ENCODE measurements around the gene FAM120B.

FAM120B gene

DNA sequence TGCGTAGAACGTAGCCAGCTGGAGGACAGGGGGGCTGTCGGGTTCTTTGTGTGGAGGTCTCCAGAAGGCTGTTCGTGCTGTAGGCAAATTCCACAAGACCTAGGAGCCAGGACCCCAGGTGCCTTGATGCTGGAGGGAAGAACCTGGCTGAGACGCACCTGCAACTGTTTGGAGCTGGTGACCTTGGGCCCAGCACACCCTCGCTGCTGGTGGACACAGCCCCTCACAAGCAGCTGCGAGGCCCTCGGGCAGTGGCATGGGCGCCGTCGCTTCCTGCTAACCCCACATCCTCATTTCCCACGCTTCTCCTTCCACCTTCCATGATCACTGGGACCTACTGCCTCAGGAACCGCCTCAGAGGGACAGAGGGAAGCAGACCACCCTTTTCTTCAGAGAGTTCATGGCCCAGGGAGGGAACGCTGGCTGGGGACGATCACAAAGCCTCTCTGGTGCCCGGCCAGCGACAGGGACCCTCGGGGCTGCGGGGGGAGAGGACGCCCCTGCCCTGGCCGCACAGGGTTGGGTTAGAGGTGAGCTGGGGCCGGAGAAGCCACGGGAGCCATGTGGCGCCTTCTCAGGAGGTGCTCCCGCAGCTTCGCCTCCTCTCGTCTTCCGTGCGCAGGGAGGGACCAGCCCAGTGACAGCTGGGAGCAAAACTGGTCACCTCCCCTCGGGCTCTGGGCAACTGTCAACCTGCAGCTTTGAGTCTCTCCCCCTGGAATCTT is 34.1 kb upstream of the FAM120B start:
- no peak overlapping the region for H3K27ac ChIP-seq (ENCODE audit: low read length)
- no peaks in the 10 kb centered on the region for H3K36me3 ChIP-seq (ENCODE audit: control insufficient read depth, insufficient read depth, low read length)
- WGBS (ENCODE audit: insufficient coverage, insufficient read length), result no CpG with 5 or more reads among the region's 30 CpGs
- DNase-seq (ENCODE audit: low read depth, low spot score), result no peak
- 0 out of 2 replicates have a peak, but pooled peaks cover 2% of the 10 kb centered on the region for H3K4me1 ChIP-seq (ENCODE audit: control insufficient read depth, insufficient read depth, low read length)
- H3K27me3 ChIP-seq (ENCODE audit: control insufficient read depth, insufficient read depth, low read length), result no peaks in the 10 kb centered on the region
- H3K9me3 ChIP-seq (ENCODE audit: control insufficient read depth, insufficient read depth, low read length), result no peaks in the 10 kb centered on the region
- H3K4me3 ChIP-seq (ENCODE audit: low read length), result no peak overlapping the region

- H3K27me3 ChIP-seq (ENCODE audit: control insufficient read depth, insufficient read depth, low read length), result no peaks in the 10 kb centered on the region
- 0 out of 2 replicates have a peak, but pooled peaks cover 2% of the 10 kb centered on the region for H3K4me1 ChIP-seq (ENCODE audit: control insufficient read depth, insufficient read depth, low read length)
- H3K36me3 ChIP-seq (ENCODE audit: control insufficient read depth, insufficient read depth, low read length), result no peaks in the 10 kb centered on the region
- no CpG with 5 or more reads among the region's 23 CpGs for WGBS (ENCODE audit: insufficient coverage, insufficient read length)
- H3K9me3 ChIP-seq (ENCODE audit: control insufficient read depth, insufficient read depth, low read length), result no peaks in the 10 kb centered on the region
- H3K4me3 ChIP-seq (ENCODE audit: low read length), result no peak overlapping the region
- DNase-seq (ENCODE audit: low read depth, low spot score), result no peak
- H3K27ac ChIP-seq (ENCODE audit: low read length), result no peak overlapping the region
These were observed 33.4 kb upstream of the FAM120B start for GRCh38 chr6:170273191-170273590.

DNA sequence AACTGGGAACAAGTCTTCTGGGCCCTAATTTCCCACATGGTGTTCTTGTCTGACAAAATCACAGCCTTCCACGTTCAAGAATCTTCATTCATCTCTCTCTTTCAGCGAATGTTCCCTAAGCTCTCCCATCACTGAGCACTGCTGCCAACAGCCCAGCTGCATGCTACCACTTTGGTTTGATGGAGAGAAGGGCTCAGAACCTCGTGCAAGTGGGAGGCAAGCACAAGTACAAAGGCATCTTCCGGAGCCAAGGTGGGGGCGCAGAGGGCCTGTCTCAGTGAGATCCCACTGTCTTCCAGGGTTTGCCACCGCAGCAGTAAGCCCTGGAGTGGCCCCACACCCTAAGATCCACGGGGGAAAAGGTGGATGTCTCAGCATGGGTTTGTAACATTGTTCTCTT is 32.9 kb upstream of the FAM120B start:
- H3K4me3 ChIP-seq (ENCODE audit: low read length), result no peak overlapping the region
- no peaks in the 10 kb centered on the region for H3K27me3 ChIP-seq (ENCODE audit: control insufficient read depth, insufficient read depth, low read length)
- H3K9me3 ChIP-seq (ENCODE audit: control insufficient read depth, insufficient read depth, low read length), result no peaks in the 10 kb centered on the region
- no peak overlapping the region for H3K27ac ChIP-seq (ENCODE audit: low read length)
- H3K36me3 ChIP-seq (ENCODE audit: control insufficient read depth, insufficient read depth, low read length), result no peaks in the 10 kb centered on the region
- H3K4me1 ChIP-seq (ENCODE audit: control insufficient read depth, insufficient read depth, low read length), result 0 out of 2 replicates have a peak, but pooled peaks cover 3% of the 10 kb centered on the region
- no peak for DNase-seq (ENCODE audit: low read depth, low spot score)
- WGBS (ENCODE audit: insufficient coverage, insufficient read length), result no CpG with 5 or more reads among the region's 7 CpGs

DNA sequence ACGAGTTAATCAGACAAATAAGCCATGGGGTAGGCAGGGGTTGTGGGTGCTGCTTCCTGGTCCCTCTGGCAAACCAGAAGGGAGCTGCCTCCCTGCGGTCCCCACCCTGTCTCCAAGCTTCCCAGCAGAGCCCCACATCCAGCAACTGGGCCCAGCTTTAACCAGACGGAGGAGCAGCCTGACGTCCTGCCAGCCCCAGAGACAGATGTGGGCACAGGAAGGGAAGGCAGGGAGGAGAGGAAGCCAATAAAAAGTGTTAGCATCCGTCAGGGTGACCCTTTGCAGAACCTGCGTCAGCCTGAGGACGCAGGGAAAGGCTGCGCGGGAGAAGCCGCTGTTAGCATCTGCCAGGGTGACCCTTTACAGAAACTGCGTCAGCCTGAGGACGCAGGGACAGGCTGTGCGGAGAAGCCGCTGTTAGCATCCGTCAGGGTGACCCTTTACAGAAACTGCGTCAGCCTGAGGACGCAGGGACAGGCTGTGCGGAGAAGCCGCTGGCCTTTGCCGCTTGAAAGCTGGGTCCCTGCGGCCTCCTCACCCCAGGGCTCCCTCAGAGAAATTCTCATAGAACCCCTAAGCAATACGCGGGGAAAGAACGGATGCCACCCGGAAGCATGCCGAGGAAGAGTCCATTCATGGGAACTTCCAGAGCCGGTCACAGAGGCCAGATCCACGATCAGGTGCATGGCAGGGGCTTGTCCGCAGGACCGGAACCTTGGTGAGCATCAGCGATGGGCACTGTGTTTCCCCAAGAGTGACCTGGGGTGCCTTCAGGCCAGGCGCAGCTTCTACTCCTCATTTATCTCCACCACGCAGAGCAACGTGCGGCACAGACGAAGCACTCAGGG is 31.6 kb upstream of the FAM120B start:
- WGBS (ENCODE audit: insufficient coverage, insufficient read length), result no CpG with 5 or more reads among the region's 36 CpGs
- Histone ChIP-seq H3K4me3 (ENCODE audit: low read length) (no peak overlapping the region), H3K27ac (ENCODE audit: low read length) (no peak overlapping the region), H3K4me1 (ENCODE audit: control insufficient read depth, insufficient read depth, low read length) (0 out of 2 replicates have a peak, but pooled peaks cover 1% of the 10 kb centered on the region), H3K27me3 (ENCODE audit: control insufficient read depth, insufficient read depth, low read length) (no peaks in the 10 kb centered on the region), H3K9me3 (ENCODE audit: control insufficient read depth, insufficient read depth, low read length) (no peaks in the 10 kb centered on the region), H3K36me3 (ENCODE audit: control insufficient read depth, insufficient read depth, low read length) (no peaks in the 10 kb centered on the region)
- no peak for DNase-seq (ENCODE audit: low read depth, low spot score)

DNA sequence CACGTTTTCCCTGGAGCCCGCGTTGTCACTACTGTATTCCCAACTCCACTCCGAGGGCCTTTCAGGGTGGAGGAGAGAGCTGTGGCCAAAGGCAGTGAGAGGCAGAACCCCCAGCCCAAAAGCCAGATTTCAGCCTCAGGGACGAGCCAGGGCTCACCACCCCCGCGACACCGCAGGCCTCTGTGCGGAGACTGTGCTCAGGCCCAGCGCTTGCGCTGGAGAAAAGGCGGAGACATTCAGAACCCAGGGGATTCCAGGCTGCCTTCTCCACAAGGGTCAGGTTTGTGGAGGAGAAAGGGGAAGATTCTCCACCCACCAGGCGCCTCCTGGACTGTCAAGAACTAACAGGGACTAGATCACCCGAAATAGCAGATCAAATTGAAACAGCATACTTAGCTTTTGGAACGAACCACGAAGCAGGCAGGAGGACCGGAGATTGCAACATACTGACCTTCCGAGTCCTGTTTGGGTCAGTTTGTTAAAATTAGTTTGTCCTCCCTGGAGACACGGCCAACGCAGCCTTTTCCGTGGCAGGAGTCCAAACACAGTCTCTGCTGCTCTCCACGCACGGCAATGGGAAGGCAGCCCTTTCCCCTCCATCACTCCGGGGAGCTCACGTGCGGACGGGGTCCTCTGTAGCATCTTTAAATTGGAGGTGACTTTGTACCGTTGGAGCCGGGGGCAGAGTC is 30.0 kb upstream of the FAM120B start:
- Histone ChIP-seq H3K36me3 (ENCODE audit: control insufficient read depth, insufficient read depth, low read length) (no peaks in the 10 kb centered on the region), H3K4me1 (ENCODE audit: control insufficient read depth, insufficient read depth, low read length) (0 out of 2 replicates have a peak, but pooled peaks cover 1% of the 10 kb centered on the region), H3K4me3 (ENCODE audit: low read length) (no peak overlapping the region), H3K27ac (ENCODE audit: low read length) (no peak overlapping the region), H3K27me3 (ENCODE audit: control insufficient read depth, insufficient read depth, low read length) (no peaks in the 10 kb centered on the region), H3K9me3 (ENCODE audit: control insufficient read depth, insufficient read depth, low read length) (no peaks in the 10 kb centered on the region)
- DNase-seq (ENCODE audit: low read depth, low spot score), result no peak
- no CpG with 5 or more reads among the region's 29 CpGs for WGBS (ENCODE audit: insufficient coverage, insufficient read length)

- H3K27me3 ChIP-seq (ENCODE audit: control insufficient read depth, insufficient read depth, low read length), result no peaks in the 10 kb centered on the region
- no peaks in the 10 kb centered on the region for H3K9me3 ChIP-seq (ENCODE audit: control insufficient read depth, insufficient read depth, low read length)
- H3K36me3 ChIP-seq (ENCODE audit: control insufficient read depth, insufficient read depth, low read length), result no peaks in the 10 kb centered on the region
- H3K4me1 ChIP-seq (ENCODE audit: control insufficient read depth, insufficient read depth, low read length), result 0 out of 2 replicates have a peak, but pooled peaks cover 1% of the 10 kb centered on the region
- WGBS (ENCODE audit: insufficient coverage, insufficient read length), result no CpG with 5 or more reads among the region's 8 CpGs
- no peak overlapping the region for H3K4me3 ChIP-seq (ENCODE audit: low read length)
- DNase-seq (ENCODE audit: low read depth, low spot score), result no peak
- no peak overlapping the region for H3K27ac ChIP-seq (ENCODE audit: low read length)
These were observed 28.4 kb upstream of the FAM120B start for GRCh38 chr6:170277893-170278742.

GRCh38 chr6:170278743-170279094 is 27.8 kb upstream of the FAM120B start:
- Histone ChIP-seq H3K27me3 (ENCODE audit: control insufficient read depth, insufficient read depth, low read length) (no peaks in the 10 kb centered on the region), H3K4me3 (ENCODE audit: low read length) (no peak overlapping the region), H3K9me3 (ENCODE audit: control insufficient read depth, insufficient read depth, low read length) (no peaks in the 10 kb centered on the region), H3K36me3 (ENCODE audit: control insufficient read depth, insufficient read depth, low read length) (no peaks in the 10 kb centered on the region), H3K27ac (ENCODE audit: low read length) (no peak overlapping the region), H3K4me1 (ENCODE audit: control insufficient read depth, insufficient read depth, low read length) (peaks cover 1% of the 10 kb centered on the region; the same call in 1 of the 2 replicates)
- no peak for DNase-seq (ENCODE audit: low read depth, low spot score)
- no CpG with 5 or more reads among the region's 9 CpGs for WGBS (ENCODE audit: insufficient coverage, insufficient read length)

- no CpG with 5 or more reads among the region's 8 CpGs for WGBS (ENCODE audit: insufficient coverage, insufficient read length)
- H3K4me3 ChIP-seq (ENCODE audit: low read length), result no peak overlapping the region
- no peaks in the 10 kb centered on the region for H3K27me3 ChIP-seq (ENCODE audit: control insufficient read depth, insufficient read depth, low read length)
- H3K27ac ChIP-seq (ENCODE audit: low read length), result no peak overlapping the region
- peaks cover 1% of the 10 kb centered on the region; the same call in 1 of the 2 replicates for H3K4me1 ChIP-seq (ENCODE audit: control insufficient read depth, insufficient read depth, low read length)
- no peaks in the 10 kb centered on the region for H3K9me3 ChIP-seq (ENCODE audit: control insufficient read depth, insufficient read depth, low read length)
- DNase-seq (ENCODE audit: low read depth, low spot score), result no peak
- H3K36me3 ChIP-seq (ENCODE audit: control insufficient read depth, insufficient read depth, low read length), result no peaks in the 10 kb centered on the region
These were observed 27.1 kb upstream of the FAM120B start for GRCh38 chr6:170279426-170279825.

DNA sequence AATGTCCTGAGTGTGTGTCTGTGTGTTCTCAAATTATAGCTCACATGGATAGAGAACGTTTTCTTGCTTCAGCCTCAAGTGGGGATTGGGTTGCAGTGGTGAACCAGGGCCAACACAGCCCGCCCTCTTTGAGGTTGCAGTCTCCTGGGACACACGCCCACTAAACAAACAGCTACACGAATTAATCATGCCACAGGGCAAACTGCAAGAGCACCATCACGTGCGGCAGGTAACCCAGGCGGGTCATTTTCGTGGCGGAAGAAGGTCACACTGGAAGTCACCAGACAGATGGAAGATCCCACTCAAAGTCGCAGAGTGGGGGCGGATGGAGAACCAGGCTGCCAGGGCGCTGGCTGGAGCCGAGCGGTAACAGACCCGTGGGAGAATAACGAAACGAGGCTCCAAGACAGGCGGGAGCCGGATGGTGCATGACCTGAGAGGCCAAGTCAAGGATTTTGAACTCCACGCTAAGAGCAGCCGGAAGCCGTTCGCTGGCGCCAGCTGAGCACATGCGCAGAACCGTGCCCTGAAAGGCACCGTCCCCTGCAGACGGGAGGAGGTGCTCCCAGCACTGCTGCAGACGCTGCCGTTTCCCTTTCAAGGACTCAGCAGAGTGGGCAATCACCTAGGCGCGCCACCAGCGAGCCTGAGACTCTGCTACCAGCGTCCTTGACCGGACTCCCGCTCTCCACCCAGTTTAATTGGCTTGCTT is 26.4 kb upstream of the FAM120B start:
- DNase-seq (ENCODE audit: low read depth, low spot score), result no peak
- H3K9me3 ChIP-seq (ENCODE audit: control insufficient read depth, insufficient read depth, low read length), result no peaks in the 10 kb centered on the region
- no peaks in the 10 kb centered on the region for H3K27me3 ChIP-seq (ENCODE audit: control insufficient read depth, insufficient read depth, low read length)
- peaks cover 1% of the 10 kb centered on the region; the same call in 1 of the 2 replicates for H3K4me1 ChIP-seq (ENCODE audit: control insufficient read depth, insufficient read depth, low read length)
- H3K36me3 ChIP-seq (ENCODE audit: control insufficient read depth, insufficient read depth, low read length), result no peaks in the 10 kb centered on the region
- no peak overlapping the region for H3K4me3 ChIP-seq (ENCODE audit: low read length)
- no peak overlapping the region for H3K27ac ChIP-seq (ENCODE audit: low read length)
- WGBS (ENCODE audit: insufficient coverage, insufficient read length), result no CpG with 5 or more reads among the region's 36 CpGs
